ENCODE results near the gene LRP5. TPM values are rescaled to one million over a fixed set of nuclear protein-coding genes. Genes with fewer than 3 reads are reported as not detected.

The LRP5 gene
- total RNA-seq, 1 donor from 2014 or later: 20.2 TPM

- peaks cover 11% of the 10 kb centered on the region for H3K36me3 Mint-ChIP-seq (ENCODE audit: low read depth, unreplicated experiment)
- no peak for FAIRE-seq
Measured at GRCh38 chr11:68409748-68410344, 97.5 kb downstream of the LRP5 start.

GRCh38 chr11:68411501-68411991 lies 99.2 kb downstream of the LRP5 start:
- Mint-ChIP-seq H3K27me3 (ENCODE audit: low read depth, unreplicated experiment) (no peaks in the 10 kb centered on the region), H3K4me1 (ENCODE audit: low read depth, unreplicated experiment) (no peaks in the 10 kb centered on the region), H3K36me3 (ENCODE audit: low read depth, unreplicated experiment) (peaks cover 11% of the 10 kb centered on the region), H3K27ac (ENCODE audit: unreplicated experiment) (no peak overlapping the region), H3K4me3 (ENCODE audit: unreplicated experiment) (no peak overlapping the region), H3K9me3 (ENCODE audit: unreplicated experiment) (no peaks in the 10 kb centered on the region)
- FAIRE-seq (no peak), DNase-seq (ENCODE audit: low read depth) (no peak)
- H3K27me3 ChIP-seq (ENCODE audit: insufficient read depth, low read length): no peaks in the 10 kb centered on the region
- H2AFZ ChIP-seq (ENCODE audit: low read depth, low read length): no peak overlapping the region
- H3K27ac ChIP-seq (ENCODE audit: low read depth, low read length): no peak overlapping the region
- no peak overlapping the region for H3K4me2 ChIP-seq (ENCODE audit: low read length)
- H3K79me2 ChIP-seq (ENCODE audit: insufficient read depth, low read length): no peaks in the 10 kb centered on the region
- no peaks in the 10 kb centered on the region for H3K9me3 ChIP-seq (ENCODE audit: insufficient read depth, low read depth, low read length)
- H3K4me3 ChIP-seq (ENCODE audit: insufficient read depth, low read depth, low read length): no peak overlapping the region
- no peak overlapping the region for H3K9ac ChIP-seq (ENCODE audit: low read length)
- peaks cover 2% of the 10 kb centered on the region for H3K36me3 ChIP-seq (ENCODE audit: insufficient read depth, low read length)
- no peaks in the 10 kb centered on the region for H4K20me1 ChIP-seq (ENCODE audit: insufficient read depth, low read length)
- H3K4me1 ChIP-seq (ENCODE audit: insufficient read depth, low read length): no peaks in the 10 kb centered on the region
- no peak for TF ChIP-seq EZH2 (IDR thresholded peaks at IDR 0.05; ENCODE audit: insufficient read depth, low read length)
- no peak for TF ChIP-seq CTCF (IDR thresholded peaks at IDR 0.05; ENCODE audit: insufficient read depth, low read depth, low read length)

More at GRCh38 chr11:68409748-68410344, 97.5 kb downstream of the LRP5 start:
- Mint-ChIP-seq H3K9me3 (ENCODE audit: unreplicated experiment) (no peaks in the 10 kb centered on the region), H3K27ac (ENCODE audit: unreplicated experiment) (no peak overlapping the region), H3K4me3 (ENCODE audit: unreplicated experiment) (no peak overlapping the region), H3K27me3 (ENCODE audit: low read depth, unreplicated experiment) (no peaks in the 10 kb centered on the region), H3K4me1 (ENCODE audit: low read depth, unreplicated experiment) (no peaks in the 10 kb centered on the region)
- DNase-seq (ENCODE audit: low read depth): no peak
- Histone ChIP-seq H2AFZ (ENCODE audit: low read depth, low read length) (no peak overlapping the region), H3K4me3 (ENCODE audit: insufficient read depth, low read depth, low read length) (no peak overlapping the region), H3K79me2 (ENCODE audit: insufficient read depth, low read length) (no peaks in the 10 kb centered on the region), H3K9me3 (ENCODE audit: insufficient read depth, low read depth, low read length) (no peaks in the 10 kb centered on the region), H3K9ac (ENCODE audit: low read length) (no peak overlapping the region), H3K36me3 (ENCODE audit: insufficient read depth, low read length) (peaks cover 2% of the 10 kb centered on the region), H3K4me1 (ENCODE audit: insufficient read depth, low read length) (no peaks in the 10 kb centered on the region), H4K20me1 (ENCODE audit: insufficient read depth, low read length) (no peaks in the 10 kb centered on the region), H3K27me3 (ENCODE audit: insufficient read depth, low read length) (no peaks in the 10 kb centered on the region), H3K4me2 (ENCODE audit: low read length) (no peak overlapping the region), H3K27ac (ENCODE audit: low read depth, low read length) (no peak overlapping the region)
- TF ChIP-seq EZH2 (IDR thresholded peaks at IDR 0.05; ENCODE audit: insufficient read depth, low read length) (no peak), CTCF (IDR thresholded peaks at IDR 0.05; ENCODE audit: insufficient read depth, low read depth, low read length) (no peak)

Data from astrocyte (in vitro differentiated cells and primary cell).